Body of pancreas (tissue), 4 donors: ENCODE results near the gene ADAMTSL4. TPM values are rescaled to one million over a fixed set of nuclear protein-coding genes. Genes with fewer than 3 reads are reported as not detected.

ENCODE experiments used
- ATAC-seq: fragments of 150-250 bp; one replicate; pipeline ENCODE4 v1.9.1; 2016
- DNase-seq, 4 donors: peaks; one replicate each; pipeline ENCODE4 v3.0.0-alpha.2; 2019
- H3K27ac ChIP-seq, 4 donors: fragments of 200-600 bp; sonication (generic); 1 replicate in 3 of 4; 2 replicates in 1 of 4; pipeline versions ENCODE4 v1.5.1 to v1.6.1; 2016 to 2019; ENCODE audit warnings: mild to moderate bottlenecking in 1 of 4, mixed read lengths in 1 of 4, moderate library complexity in 1 of 4
- H3K27me3 ChIP-seq, 2 donors: fragments of 200-600 bp; sonication (generic); one replicate each; pipeline ENCODE4 v1.6.0; 2016; ENCODE audit warnings: mild to moderate bottlenecking in 1 of 2
- H3K36me3 ChIP-seq, 2 donors: fragments of 200-600 bp; sonication (generic); replicated peaks in 1 of 2; 2 replicates each; pipeline ENCODE4 v1.5.1; 2016; ENCODE audit warnings: low read depth in 2 of 2; ENCODE audit not compliant: insufficient read depth in 1 of 2
- H3K4me1 ChIP-seq: fragments of 200-600 bp; sonication (generic); one replicate; pipeline ENCODE4 v1.6.0; 2016
- H3K4me3 ChIP-seq, 2 donors: fragments of 200-600 bp; sonication (generic); 1 replicate in 1 of 2; 2 replicates in 1 of 2; pipeline ENCODE4 v1.5.1; 2016 to 2019
- H3K9me3 ChIP-seq, 3 donors: fragments of 200-600 bp; sonication (generic); 1 replicate in 2 of 3; 2 replicates in 1 of 3; pipeline ENCODE4 v1.5.1; 2016
- CTCF ChIP-seq, 7 experiments: fragments of 450-650 bp in 4 of 7; fragments of 200-600 bp in 3 of 7; sonication (generic) in 3 of 7; IDR thresholded peaks; one replicate each; pipeline ENCODE4 v1.5.1; 2016 to 2019; ENCODE audit warnings: antibody characterized with exemption in 7 of 7
- POLR2A ChIP-seq, 3 donors: fragments of 450-650 bp; IDR thresholded peaks; one replicate each; pipeline ENCODE4 v1.6.1; 2016; ENCODE audit warnings: antibody characterized with exemption in 3 of 3, mild to moderate bottlenecking in 2 of 3
- WGBS, 2 donors: methylation state at CpG; one replicate each; pipeline ENCODE4 v1.1.5; 2017; 5-methylcytosine and 5-hydroxymethylcytosine counted together
- intact Hi-C: fragments of 100-400 bp; cut with DNase I; formaldehyde crosslinking; loops from one replicate; pipeline ENCODE4 v1.15.1; 2023
- microRNA-seq, 2 donors: library from miRNA; unstranded; fragments of <30 nt; microRNA quantifications; one replicate each; pipeline ENCODE4, GENCODE V29; 2016; ENCODE audit warnings: borderline number of aligned reads in 2 of 2, borderline replicate concordance in 2 of 2
- small RNA-seq: library from RNA; depleted of rRNA; stranded (forward); fragments of <200 nt; gene quantifications from one replicate; pipeline ENCODE3, GENCODE V24; 2016
- total RNA-seq, 2 donors: library from RNA; depleted of rRNA; stranded (reverse); fragments of >200 nt; gene quantifications; one replicate each; pipeline ENCODE4 v1.1.0, GENCODE V29; 2016

Gene ADAMTSL4
- total RNA-seq, 2 donors from 2014 or later, result 4.7 to 7.6 TPM

GRCh38 chr1:150606463-150607142 is 57.4 kb downstream of the ADAMTSL4 start:
- H3K4me3 ChIP-seq, result no peak overlapping the region
- H3K27me3 ChIP-seq, result no peaks in the 10 kb centered on the region
- no peaks in the 10 kb centered on the region for H3K36me3 ChIP-seq
- H3K4me1 ChIP-seq, result peaks cover 55% of the 10 kb centered on the region
- H3K9me3 ChIP-seq, result no peaks in the 10 kb centered on the region
- intact Hi-C loops, result no loop called here
- TF ChIP-seq POLR2A (IDR thresholded peaks at IDR 0.05) (no peak), CTCF (IDR thresholded peaks at IDR 0.05) (no peak)
- DNase-seq (no peak), ATAC-seq (no peak)
- H3K27ac ChIP-seq, result peak overlapping the region in 3 of 4 donors; percentile 92 to 93 (median 93)
- WGBS, 2 donors, result 93 to 95% methylated on average over 7 of the region's 7 CpGs

GRCh38 chr1:150609732-150610131 is 60.5 kb downstream of the ADAMTSL4 start:
- DNase-seq, result no peak
- intact Hi-C loops, result no loop called here
- TF ChIP-seq CTCF (IDR thresholded peaks at IDR 0.05), result no peak
- no peak for TF ChIP-seq POLR2A (IDR thresholded peaks at IDR 0.05)
- Histone ChIP-seq H3K36me3 (no peaks in the 10 kb centered on the region), H3K9me3 (no peaks in the 10 kb centered on the region), H3K27ac (peak overlapping the region in 2 of 4 donors; percentile 25 to 93), H3K4me1 (peaks cover 69% of the 10 kb centered on the region), H3K4me3 (no peak overlapping the region), H3K27me3 (no peaks in the 10 kb centered on the region)
- 80 to 82% methylated on average over 2 of the region's 2 CpGs for WGBS, 2 donors
- no peak for ATAC-seq

Small RNA genes within 50 kb of the gene (microRNA-seq; reads per million reads assigned to microRNA genes)
- gene MIR4257, result 0 reads per million in 2 donors

Small RNA genes within 50 kb of the gene (small RNA-seq; reads per million reads assigned to genes)
- not detected for gene MIR4257
- not detected for gene RF00015
- gene RF00561, result not detected
- gene RN7SL473P, result not detected
- not detected for gene RN7SL600P

Other genes with a start within 250 kb of the ADAMTSL4 start
- 10 to 100 TPM; 36.8 to 74.8 TPM for gene PRPF3, start 227.9 kb upstream of the ADAMTSL4 start, total RNA-seq
- gene RPRD2, start 185.3 kb upstream of the ADAMTSL4 start, total RNA-seq, result 10 to 100 TPM; 13.2 to 17.1 TPM
- 1 to 10 TPM; 4.3 to 7.0 TPM for gene TARS2, start 62.0 kb upstream of the ADAMTSL4 start, total RNA-seq
- 1 to 10 TPM; 1.3 to 2.1 TPM for gene ECM1, start 41.3 kb upstream of the ADAMTSL4 start, total RNA-seq
- not detected for gene FALEC, start 33.7 kb upstream of the ADAMTSL4 start, total RNA-seq
- 100 to 1,000 TPM; 211 to 223 TPM for gene MCL1, start 30.2 kb downstream of the ADAMTSL4 start, total RNA-seq
- 100 to 1,000 TPM in 1 of 2 donors, 10 to 100 TPM in 1; 64.6 to 203 TPM for gene ENSA, start 80.2 kb downstream of the ADAMTSL4 start, total RNA-seq
- 10 to 100 TPM; 14.5 to 14.8 TPM for gene GOLPH3L, start 147.7 kb downstream of the ADAMTSL4 start, total RNA-seq
- gene HORMAD1, start 171.5 kb downstream of the ADAMTSL4 start, total RNA-seq, result not detected
- 10 to 100 TPM in 1 of 2 donors, 1 to 10 TPM in 1; 3.6 to 30.6 TPM for gene CTSS, start 216.4 kb downstream of the ADAMTSL4 start, total RNA-seq